DMS53 treated with DMSO at 0.1 percent for 48 hours (cell line): ENCODE measurements around the gene RBP7.

Experiments used
- DNase-seq: peaks from one replicate; lab custom pipeline; 2025; ENCODE audit not compliant: unreplicated experiment; lab: John Stamatoyannopoulos, UW

Gene RBP7

GRCh38 chr1:10064416-10065343 lies 67.7 kb downstream of the RBP7 start:
- DNase-seq, result no peak

GRCh38 chr1:10065344-10065685 lies 68.3 kb downstream of the RBP7 start:
- DNase-seq, result no peak
